Glutamatergic neuron (in vitro differentiated cells): ENCODE results near the gene INTS6. TPM values are rescaled to one million over a fixed set of nuclear protein-coding genes. Genes with fewer than 3 reads are reported as not detected.

ENCODE experiments used
- DNase-seq: peaks from one replicate; pipeline ENCODE4 v3.0.0; 2022
- H3K27ac Mint-ChIP-seq: one replicate; pipeline ENCODE4 v1.8.0; 2020; ENCODE audit warnings: mild to moderate bottlenecking, mixed read lengths, inconsistent platforms; ENCODE audit not compliant: unreplicated experiment
- H3K27me3 Mint-ChIP-seq: one replicate; pipeline ENCODE4 v1.8.0; 2020; ENCODE audit warnings: mild to moderate bottlenecking, moderate library complexity, mixed read lengths, inconsistent platforms; ENCODE audit not compliant: unreplicated experiment
- H3K36me3 Mint-ChIP-seq: one replicate; pipeline ENCODE4 v1.8.0; 2020; ENCODE audit warnings: mild to moderate bottlenecking, mixed read lengths, inconsistent platforms; ENCODE audit not compliant: unreplicated experiment
- H3K4me1 Mint-ChIP-seq: one replicate; pipeline ENCODE4 v1.8.0; 2020; ENCODE audit warnings: mild to moderate bottlenecking, low read depth, mixed read lengths, inconsistent platforms; ENCODE audit not compliant: unreplicated experiment
- H3K4me3 Mint-ChIP-seq: one replicate; pipeline ENCODE4 v1.8.0; 2020; ENCODE audit warnings: mild to moderate bottlenecking, mixed read lengths, inconsistent platforms; ENCODE audit not compliant: unreplicated experiment
- H3K9me3 Mint-ChIP-seq: one replicate; pipeline ENCODE4 v1.8.0; 2020; ENCODE audit warnings: mild to moderate bottlenecking, moderate library complexity, mixed read lengths, inconsistent platforms; ENCODE audit not compliant: unreplicated experiment
- total RNA-seq: library from RNA; stranded (reverse); fragmentation: NEBNext Ultra II Directional; extraction: Animal tissue kit (Norgen Biotek cat#: 25700); gene quantifications from one replicate; pipeline ENCODE4 v1.2.1, GENCODE V29; 2021; ENCODE audit not compliant: unreplicated experiment
- TF ChIP-seq, protein P1 (sequence below): fragments of 200-600 bp; sonication (generic); IDR thresholded peaks from one replicate; pipeline ENCODE4 v1.5.0; 2021; ENCODE audit not compliant: partially characterized antibody, unreplicated experiment

INTS6 gene
- total RNA-seq, 1 donor from 2014 or later = 35.6 TPM

DNA sequence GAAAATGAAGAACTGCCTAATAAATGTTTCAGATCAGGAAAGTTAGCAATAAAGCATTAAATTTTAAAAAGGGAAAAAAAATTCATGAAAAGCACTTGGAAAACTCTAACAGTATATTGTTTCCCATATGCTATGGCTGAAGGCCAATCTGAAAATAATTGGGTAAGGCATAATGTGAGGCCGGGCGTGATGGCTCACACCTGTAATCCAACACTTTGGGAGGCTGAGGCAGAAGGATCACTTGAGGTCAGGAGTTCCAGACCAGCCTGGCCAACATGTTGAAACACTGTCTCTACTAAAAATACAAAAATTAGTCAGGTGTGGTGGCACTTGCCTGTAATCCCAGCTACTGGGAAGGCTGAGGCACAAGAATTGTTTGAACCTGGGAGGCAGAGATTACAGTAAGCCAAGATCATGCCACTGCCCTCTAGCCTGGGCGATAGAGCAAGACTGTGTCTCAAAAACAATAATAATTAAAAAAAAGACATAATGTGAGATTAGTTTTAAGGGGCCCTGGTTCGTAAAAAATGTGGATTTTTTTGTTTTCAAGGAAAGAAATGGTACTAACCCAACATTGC lies 15.2 kb downstream of the INTS6 start:
- no peak overlapping the region for H3K4me3 Mint-ChIP-seq
- TF ChIP-seq, protein P1, sequence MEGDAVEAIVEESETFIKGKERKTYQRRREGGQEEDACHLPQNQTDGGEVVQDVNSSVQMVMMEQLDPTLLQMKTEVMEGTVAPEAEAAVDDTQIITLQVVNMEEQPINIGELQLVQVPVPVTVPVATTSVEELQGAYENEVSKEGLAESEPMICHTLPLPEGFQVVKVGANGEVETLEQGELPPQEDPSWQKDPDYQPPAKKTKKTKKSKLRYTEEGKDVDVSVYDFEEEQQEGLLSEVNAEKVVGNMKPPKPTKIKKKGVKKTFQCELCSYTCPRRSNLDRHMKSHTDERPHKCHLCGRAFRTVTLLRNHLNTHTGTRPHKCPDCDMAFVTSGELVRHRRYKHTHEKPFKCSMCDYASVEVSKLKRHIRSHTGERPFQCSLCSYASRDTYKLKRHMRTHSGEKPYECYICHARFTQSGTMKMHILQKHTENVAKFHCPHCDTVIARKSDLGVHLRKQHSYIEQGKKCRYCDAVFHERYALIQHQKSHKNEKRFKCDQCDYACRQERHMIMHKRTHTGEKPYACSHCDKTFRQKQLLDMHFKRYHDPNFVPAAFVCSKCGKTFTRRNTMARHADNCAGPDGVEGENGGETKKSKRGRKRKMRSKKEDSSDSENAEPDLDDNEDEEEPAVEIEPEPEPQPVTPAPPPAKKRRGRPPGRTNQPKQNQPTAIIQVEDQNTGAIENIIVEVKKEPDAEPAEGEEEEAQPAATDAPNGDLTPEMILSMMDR = no peak
- no peak for DNase-seq
- H3K27ac Mint-ChIP-seq = no peak overlapping the region
- H3K4me1 Mint-ChIP-seq = no peaks in the 10 kb centered on the region
- H3K9me3 Mint-ChIP-seq = no peaks in the 10 kb centered on the region
- no peaks in the 10 kb centered on the region for H3K36me3 Mint-ChIP-seq
- H3K27me3 Mint-ChIP-seq = no peaks in the 10 kb centered on the region

- Mint-ChIP-seq H3K27me3 (no peaks in the 10 kb centered on the region), H3K4me1 (no peaks in the 10 kb centered on the region), H3K9me3 (no peaks in the 10 kb centered on the region), H3K4me3 (no peak overlapping the region), H3K27ac (no peak overlapping the region), H3K36me3 (no peaks in the 10 kb centered on the region)
- DNase-seq = no peak
- TF ChIP-seq, protein P1 = peak; percentile 66
Observed at GRCh38 chr13:51435002-51435578, 17.7 kb downstream of the INTS6 start.

DNA sequence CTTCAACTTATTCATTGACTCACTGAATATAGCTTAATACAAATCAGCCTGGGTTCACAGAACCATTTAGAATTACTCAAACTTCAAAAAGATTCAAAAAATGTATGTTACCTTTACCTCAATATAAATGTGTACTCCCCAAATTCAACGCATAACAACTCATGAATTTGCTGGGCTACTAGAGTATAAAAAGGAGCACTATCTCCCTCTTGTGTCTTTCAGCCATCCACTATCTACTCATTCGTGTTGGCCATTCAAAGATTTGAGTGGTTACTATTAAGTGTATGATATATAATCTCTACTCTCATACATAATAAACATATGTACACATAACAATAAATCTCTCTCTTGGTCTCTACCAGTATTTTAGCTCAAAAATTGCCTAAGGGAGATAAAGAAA lies 20.3 kb downstream of the INTS6 start:
- TF ChIP-seq, protein P1 = no peak
- H3K27ac Mint-ChIP-seq = no peak overlapping the region
- H3K27me3 Mint-ChIP-seq = no peaks in the 10 kb centered on the region
- no peak for DNase-seq
- no peak overlapping the region for H3K4me3 Mint-ChIP-seq
- H3K9me3 Mint-ChIP-seq = no peaks in the 10 kb centered on the region
- no peaks in the 10 kb centered on the region for H3K4me1 Mint-ChIP-seq
- no peaks in the 10 kb centered on the region for H3K36me3 Mint-ChIP-seq

DNA sequence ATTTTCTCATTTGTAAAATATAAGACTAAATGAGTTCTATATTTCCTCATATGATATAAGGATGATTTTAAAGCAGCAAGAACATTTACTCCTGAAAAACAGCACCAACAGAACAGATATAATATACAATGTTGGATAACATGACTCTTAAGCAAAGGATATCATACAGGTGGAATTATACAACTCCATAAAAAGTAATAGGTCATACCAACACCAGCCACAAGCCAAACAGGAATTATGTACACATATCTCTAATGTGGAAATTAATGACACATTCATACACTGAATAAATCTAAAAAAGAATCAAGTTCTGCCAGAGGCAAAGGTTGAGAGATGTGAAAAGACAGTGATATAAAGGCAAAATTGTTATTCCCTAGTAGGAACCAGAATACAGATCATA lies 25.9 kb downstream of the INTS6 start:
- Mint-ChIP-seq H3K4me1 (peaks cover 3% of the 10 kb centered on the region), H3K9me3 (peaks cover 2% of the 10 kb centered on the region), H3K4me3 (no peak overlapping the region), H3K27ac (no peak overlapping the region), H3K36me3 (no peaks in the 10 kb centered on the region), H3K27me3 (no peaks in the 10 kb centered on the region)
- TF ChIP-seq, protein P1 = no peak
- DNase-seq = no peak

DNA sequence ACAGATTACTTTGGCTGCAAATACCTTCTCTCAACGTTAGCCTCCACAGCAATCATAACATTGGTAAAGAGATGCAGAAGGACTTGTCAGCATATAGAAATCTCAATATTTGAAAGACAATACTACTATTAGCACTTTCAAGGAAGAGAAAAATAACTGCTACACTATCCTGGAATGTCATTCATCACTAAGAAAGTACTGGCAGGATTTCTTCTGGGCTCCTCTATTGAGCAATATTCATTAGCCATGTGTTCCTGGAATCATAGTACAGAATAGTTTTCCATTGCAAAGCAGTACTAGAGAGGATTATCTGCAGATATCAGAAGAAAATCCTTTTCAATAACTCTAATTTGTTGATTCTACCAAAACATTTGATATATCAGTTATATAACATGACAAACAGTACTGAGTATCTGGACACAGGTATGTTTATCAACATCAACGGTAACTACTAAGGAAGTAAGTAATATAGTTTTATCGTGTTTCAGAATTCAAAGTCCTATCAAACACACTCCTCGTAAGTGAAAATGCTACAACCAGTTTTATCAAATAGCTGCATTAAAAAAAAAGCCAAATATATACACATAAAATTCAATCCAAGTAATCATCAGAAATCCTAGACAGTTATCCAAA lies 27.3 kb downstream of the INTS6 start:
- TF ChIP-seq, protein P1 = no peak
- Mint-ChIP-seq H3K27me3 (no peaks in the 10 kb centered on the region), H3K9me3 (peaks cover 2% of the 10 kb centered on the region), H3K36me3 (no peaks in the 10 kb centered on the region), H3K4me1 (peaks cover 7% of the 10 kb centered on the region), H3K4me3 (no peak overlapping the region), H3K27ac (no peak overlapping the region)
- DNase-seq = no peak
